Measurements from ENCODE around the gene RNF44.
"Not testable (repeated sequence)": the region's sequence is repeated elsewhere in the genome, so short reads cannot be mapped to it uniquely, and the experiment has no call there.

RNF44 gene

DNA sequence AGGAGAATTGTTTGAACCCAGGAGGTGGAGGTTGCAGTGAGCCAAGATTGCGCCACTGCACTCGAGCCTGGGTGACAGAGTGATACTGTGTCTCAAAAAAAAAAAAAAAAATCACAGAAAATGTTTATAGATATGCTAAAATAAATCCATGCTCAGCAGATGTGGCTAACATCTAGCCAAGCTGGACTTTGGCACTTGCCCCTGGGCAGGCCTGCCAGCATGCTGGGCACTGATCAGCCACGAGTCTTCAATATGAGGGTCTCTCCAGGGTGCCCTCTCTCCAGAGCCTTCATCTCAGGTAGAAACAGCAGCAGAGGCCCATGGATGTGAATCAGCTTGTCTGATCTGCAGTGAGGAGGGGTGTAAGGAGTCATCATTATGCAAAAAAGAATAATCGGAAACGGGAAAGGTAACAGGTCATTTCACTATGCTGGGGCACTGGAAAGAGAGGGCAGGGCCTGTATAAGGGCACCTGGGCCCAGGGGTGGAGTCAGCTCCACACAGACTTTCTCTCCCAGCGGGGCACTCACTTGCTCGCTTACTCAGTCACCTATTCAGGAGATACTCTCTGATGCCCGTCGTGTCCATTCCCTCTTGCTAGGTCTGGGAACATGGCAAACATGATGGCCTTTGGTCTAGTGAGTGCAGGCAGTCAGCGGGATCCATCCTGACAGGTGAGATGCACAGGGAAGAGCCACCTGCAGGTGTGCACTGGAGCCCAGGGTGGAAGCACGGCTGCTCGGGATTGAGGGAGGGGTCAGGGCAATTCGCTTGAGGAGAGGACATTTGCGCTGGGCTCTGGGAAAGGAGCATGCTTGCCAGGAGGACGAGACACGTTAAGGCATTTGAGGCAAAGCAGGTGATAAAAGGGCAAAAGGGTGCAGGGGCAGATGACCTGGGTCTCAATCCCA, 17.1 kb downstream of the RNF44 start:
- DNase-seq (ENCODE audit: low read depth), result no peak

DNA sequence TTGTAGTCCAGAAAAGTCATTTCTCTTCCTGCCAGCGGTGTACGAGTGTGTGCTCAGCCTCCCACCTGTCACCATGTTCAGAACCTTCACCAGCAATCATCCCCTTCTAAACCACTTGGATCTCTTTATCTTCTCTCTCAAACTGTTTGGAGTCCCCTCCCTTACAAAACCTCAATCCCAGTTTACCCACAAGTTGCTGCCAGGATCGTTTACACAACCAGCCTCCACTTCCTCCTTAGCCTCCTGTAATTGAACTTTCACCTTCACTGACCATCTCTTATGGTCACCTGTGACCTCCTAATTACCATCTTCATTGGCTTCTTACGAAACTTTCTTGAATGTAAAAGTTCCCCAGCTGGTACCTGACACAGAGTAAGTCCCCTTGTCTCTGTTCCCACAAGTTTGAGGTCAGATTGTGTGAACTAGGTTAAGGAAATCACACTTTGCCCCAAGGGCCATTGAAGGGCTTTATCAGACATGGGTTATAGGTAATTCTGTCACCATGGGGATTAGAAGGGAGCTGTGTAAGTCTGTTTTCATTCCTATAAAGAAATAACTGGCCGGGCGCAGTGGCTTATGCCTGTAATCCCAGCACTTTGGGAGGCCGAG, 20.0 kb downstream of the RNF44 start:
- no peak for DNase-seq (ENCODE audit: low read depth)

DNA sequence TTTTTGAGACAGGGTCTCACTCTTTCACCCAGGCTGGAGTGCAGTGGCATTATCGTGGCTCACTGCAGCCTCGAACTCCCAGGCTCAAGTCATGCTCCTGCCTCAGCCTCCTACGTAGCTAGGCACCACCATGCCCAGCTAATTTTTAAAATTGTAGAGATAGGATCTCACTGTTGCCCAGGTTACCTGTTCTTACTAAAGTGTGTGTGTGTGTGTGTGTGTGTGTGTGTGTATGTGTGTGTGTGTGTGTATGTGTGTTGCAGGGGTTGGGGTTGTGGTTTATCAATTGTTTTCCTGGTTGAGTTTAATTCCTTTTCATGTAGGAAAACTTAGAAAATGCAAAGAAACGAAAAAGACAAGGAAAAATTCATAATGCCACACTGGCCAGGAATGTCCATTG, 21.8 kb downstream of the RNF44 start:
- DNase-seq (ENCODE audit: low read depth), result no peak

DNA sequence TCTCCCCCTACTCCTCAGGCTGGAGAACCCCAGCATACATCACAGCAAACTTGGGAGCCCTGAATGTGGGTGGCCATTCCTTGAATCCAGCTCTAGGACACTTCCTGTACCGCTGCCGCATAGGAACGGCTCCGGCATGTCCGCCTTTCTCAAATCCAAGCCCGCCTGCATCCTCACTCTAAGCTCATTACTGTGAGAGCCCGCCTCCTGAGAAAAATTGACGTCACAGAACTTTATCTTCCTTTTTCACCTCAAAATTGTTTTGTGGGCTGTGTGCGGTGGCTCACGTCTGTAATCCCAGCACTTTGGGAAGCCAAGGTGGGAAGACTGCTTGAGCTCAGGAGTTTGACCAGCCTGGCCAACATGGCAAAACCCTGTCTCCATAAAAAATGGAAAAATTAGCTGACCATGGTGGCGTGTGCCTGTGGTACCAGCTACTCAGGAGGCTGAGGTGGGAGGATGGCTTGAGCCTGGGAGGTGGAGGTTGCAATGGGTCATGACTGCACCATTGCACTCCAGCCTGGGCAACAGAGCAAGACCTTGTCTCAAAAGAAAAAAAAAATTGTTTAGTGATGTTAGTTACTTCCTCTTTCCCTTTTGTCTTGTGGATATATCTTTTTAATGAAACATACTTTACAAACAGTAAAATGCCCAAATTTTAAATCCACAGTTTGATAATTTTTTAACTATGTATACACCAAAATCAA, 22.8 kb downstream of the RNF44 start:
- no peak for DNase-seq (ENCODE audit: low read depth)

DNA sequence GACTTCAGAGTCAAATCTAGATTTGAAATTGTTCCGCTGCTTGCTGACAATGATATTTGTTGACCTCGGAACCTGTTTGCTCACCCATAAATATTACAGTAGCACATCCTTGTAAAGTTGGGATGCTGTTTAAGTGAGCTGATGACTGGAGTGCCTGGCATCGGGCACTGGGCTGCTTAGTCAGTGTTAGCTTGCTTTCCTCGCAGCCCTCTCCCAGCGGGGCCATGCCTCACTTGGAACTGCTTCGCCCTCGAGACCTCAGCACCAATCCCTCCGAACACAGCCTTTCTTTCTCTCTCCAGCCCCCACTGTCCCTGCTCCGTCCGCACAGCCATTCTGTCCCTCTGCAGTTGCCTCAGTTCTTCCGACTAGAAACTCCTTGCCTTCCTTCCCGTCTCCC, 23.4 kb downstream of the RNF44 start:
- DNase-seq (ENCODE audit: low read depth), result no peak

DNA sequence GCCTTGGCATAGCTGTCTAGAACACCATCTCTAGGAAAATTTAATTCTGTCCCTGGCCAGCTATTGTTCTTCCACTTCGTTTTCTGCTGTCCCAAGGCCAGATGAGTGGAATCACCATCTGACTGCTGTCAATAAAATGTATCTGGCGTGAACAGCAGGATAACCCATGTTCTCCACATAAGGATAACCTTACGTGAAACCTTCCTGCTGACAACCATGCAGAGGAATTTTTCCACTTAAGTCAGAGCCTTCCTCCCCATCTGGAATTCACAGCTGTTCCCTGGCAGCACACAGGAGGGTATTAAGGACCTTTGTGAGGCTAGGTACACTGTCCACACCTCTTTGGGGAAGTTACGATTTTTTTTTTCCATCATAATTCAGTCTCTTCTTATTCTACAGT, 28.6 kb downstream of the RNF44 start:
- no peak for DNase-seq (ENCODE audit: low read depth)

DNA sequence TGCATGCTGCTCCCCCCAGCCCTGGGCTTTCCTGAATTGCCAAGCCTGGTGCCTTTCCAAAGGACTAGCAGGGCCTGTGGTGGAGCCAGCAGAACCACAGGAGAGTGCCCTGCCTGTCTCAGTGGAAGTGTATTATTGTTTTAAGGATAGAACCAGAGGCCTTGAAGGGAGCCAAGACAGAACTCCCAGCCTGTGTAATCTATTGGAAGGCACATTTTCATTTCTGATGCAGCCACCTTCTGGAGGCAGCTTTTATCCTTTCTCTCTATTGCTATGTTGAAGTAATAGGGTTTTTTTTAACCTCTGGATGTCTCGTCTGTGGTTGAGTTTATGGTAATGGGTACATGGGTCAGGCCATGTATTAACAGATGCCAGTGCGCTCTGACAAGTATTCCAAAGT, 29.3 kb downstream of the RNF44 start:
- DNase-seq (ENCODE audit: low read depth), result no peak

DNA sequence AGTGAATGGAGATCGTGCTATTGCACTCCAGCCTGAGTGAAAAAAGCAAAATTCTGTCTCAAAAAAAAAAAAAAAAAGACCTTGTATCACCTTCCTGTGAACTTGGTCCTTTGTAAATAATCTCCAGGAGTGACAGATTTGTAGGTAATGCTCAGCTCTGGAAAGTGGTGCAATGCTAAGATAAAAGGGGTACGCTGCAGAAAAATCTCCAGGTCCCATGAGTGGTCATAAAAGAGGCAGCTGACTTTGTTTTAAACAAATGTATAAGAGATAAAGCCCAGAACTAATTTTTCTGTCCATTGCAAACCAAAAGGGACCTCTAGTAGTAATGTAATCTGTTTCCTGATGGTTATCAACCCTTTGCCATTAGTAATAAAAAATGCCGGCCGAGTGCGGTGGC, 33.7 kb downstream of the RNF44 start:
- no peak for DNase-seq (ENCODE audit: low read depth)

DNA sequence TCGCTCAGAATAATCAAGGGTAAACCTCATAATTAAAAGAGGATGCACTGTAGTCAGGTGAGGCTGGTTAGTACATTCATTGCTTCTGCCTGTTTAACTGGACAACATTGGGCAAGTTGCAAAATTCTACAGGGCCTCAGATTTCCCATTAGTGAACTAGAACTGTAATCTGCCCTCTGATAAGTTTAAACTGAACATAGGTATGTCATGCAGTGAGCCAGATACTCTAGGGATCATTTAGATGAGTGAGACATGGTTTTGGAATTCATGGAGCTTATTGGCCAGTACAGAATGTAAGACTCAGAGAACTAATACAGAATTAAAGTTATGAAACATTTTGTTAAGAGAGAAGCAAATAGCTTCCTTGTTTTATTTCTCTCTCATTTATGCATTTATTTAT, 35.9 kb downstream of the RNF44 start:
- no peak for DNase-seq (ENCODE audit: low read depth)

DNA sequence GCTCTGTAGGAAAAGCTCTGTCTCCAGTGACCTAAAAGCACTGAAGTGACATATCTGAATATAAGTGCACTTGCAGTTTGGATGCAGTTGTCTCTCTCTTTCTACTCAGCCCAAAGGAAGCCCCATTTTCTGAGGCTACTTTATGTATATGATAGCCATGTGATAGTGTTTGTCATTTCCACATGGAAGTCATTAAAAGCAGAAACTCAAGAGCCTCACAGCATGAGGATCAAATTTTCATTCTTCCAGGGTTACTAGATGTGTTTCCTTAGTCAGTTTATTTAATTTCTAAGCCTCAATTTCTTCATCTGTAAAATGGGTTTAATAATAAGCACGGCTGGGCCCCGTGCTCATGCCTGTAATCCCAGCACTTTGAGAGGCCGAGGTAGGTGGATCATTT, 36.7 kb downstream of the RNF44 start:
- no peak for DNase-seq (ENCODE audit: low read depth)

DNA sequence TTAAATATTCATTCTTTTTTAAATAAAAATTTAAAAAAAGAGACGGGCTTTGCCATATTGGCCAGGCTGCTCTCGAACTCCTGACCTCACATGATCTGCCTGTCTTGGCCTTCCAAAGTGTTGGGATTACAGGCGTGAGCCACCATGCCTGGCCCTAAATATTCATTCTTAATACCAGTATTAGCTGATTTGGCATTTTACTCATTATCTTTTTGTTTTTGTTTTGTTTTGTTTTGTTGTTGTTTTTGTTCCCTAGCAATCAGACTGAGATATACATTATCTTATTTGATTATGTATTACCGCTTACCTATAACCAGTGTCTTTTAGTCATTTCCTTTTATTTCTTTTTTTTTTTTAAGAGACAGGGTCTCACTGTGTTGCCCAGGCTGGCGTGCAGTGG, 37.9 kb downstream of the RNF44 start:
- no peak for DNase-seq (ENCODE audit: low read depth)

DNA sequence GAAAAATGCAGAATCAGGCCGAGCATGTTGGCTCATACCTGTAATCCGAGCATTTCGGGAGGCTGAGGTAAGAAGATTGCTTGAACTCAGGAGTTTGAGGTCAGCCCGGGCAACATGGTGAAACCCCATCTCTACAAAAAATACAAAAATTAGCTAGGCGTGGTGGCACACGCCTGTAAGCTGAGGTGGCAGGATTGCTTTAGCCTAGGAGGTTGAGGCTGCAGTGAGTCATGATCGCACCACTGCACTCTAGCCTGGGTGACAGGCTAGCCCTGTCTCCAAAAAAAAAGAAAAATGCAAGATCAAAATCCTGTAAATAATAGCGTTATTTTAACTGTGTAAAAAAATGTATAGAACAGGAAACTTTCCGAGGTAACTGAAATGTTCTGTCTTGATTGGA, 39.4 kb downstream of the RNF44 start:
- no peak for DNase-seq (ENCODE audit: low read depth)

DNA sequence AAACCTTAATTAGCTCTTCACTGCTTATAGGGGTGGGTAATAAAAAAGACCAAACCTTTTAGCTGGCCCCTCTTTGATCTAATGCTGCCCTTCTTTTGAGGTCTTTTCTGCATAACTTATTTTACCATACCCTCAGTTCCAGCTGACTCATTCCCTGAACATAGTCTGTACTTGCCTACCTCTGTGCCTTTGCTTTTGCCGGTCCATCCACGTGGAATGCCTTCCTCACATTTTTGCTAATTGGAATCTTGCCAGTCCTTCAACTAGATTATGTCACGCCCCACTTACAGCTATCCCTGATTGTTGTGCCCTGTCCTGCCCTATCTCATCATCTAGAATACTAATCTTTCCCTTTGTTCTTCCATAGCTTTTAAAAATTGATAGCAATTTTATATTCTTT, 44.8 kb downstream of the RNF44 start:
- DNase-seq (ENCODE audit: low read depth), result no peak

DNA sequence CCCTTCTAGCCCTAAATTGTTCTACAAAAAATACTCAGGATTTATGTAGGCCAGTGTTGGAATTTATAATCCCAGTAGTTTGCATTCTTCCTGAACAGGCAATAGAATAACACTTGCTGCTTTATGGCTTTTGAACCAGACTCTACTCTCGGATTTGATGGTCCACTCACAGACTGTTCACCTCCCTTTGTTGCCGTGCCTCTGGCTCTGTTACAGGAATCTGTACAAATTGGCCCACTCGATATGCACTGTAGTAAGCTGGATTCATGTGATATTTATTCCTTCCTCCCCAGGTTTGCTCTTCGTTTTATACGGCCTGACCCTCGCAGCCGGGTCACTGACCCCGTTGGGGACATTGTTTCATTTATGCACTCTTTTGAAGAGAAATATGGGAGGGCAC, 45.3 kb downstream of the RNF44 start:
- DNase-seq (ENCODE audit: low read depth), result no peak

DNA sequence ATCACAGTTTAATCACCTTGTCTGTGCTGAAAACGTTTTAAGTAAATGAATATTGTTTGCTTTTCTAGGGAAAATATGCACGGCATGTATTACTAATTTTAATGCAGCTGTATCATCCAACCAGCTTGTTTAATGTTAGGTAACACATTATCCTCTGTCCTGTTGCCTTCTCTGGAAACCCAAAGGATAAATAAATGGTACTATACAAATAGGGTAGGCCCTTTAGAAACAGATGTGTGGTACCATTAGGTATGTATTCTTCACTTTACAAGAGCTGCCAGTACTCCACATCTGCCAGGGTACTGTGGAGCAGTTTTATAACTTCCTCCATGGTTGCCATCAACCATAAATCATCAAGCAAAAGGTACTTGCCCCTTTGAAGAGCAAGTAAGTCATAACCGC, 46.1 kb downstream of the RNF44 start:
- no peak for DNase-seq (ENCODE audit: low read depth)

DNA sequence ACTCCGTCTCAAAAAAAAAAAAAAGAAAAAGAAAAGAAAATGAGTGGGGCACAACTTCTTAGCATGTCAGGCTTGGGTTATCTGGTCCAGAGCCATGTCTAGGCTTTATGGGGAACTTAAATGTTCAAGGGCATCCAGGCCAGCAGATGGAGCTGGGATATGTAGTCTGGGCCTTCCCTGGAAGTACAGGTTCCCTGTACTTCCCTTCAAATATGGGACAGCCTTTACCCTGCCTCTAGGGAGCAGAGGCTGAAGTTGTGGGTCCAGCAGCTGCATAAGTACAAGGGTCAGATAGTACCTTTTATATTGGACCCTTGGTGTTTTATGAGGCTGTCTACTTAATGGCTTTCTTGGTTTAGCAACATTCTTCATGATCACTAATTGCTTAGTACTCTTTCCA, 46.9 kb downstream of the RNF44 start:
- DNase-seq (ENCODE audit: low read depth), result no peak

DNA sequence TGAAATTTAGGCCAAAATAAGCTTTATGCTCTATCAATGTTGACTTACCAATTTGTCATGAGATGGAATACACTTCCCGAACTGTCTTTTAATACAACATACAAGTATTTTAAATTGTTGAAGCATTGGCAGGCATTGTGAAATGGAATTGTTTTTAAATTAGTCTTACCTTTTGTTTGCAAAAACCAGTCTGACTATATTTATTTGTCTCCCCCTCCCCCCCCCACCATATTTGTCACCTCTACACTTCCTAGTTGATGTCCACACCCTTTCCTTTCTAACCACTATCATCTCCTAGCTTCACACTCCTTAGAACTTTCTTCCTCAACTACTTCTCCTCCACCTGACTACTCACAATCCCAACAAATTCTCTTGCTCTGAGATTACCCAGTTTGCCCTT, 48.1 kb downstream of the RNF44 start:
- DNase-seq (ENCODE audit: low read depth), result no peak

DNA sequence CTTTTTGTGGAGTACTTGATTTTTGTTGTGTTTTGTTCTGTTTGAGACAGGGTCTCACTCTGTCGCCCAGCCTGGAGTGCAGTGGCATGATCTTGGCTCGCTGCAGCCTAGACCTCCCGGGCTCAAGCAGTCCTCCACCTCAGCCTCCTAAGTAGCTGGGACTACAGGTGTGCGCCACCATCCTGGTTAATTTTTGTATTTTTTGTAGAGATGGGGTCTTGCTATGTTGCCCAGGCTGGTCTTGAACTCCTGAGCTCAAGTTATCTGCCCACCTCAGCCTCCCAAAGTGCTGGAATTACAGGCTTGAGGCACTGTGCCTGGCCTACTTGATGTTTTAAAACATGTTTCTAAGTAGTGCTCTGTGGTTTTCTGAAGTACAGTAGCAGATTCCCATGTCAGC, 50.0 kb downstream of the RNF44 start:
- not testable (repeated sequence) for DNase-seq (ENCODE audit: low read depth)

DNA sequence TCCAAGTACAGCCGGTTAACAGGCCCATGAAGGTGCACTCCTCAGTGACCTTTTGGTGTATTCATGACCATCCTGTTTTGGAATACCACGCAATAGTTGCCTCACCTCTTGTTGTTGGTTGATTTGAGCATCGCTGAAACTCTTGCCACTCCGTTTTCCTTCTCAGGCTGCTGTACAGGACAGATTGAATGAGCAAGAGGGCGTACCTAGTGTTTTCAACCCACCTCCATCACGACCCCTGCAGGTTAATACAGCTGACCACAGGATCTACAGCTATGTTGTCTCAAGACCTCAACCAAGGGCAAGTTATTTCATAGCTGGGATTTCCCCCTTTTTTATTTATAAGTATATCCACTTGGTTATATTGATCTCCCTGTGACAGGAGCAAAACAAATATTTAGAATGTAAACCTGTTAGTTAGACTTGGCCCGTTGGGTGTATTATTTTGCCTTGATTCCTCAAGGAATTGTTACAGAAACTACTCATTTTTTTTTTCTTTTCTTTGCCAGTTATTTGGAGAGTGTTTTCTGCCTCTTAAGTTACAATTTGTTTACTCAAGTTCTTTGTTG, 50.9 kb downstream of the RNF44 start:
- no peak for DNase-seq (ENCODE audit: low read depth)

DNA sequence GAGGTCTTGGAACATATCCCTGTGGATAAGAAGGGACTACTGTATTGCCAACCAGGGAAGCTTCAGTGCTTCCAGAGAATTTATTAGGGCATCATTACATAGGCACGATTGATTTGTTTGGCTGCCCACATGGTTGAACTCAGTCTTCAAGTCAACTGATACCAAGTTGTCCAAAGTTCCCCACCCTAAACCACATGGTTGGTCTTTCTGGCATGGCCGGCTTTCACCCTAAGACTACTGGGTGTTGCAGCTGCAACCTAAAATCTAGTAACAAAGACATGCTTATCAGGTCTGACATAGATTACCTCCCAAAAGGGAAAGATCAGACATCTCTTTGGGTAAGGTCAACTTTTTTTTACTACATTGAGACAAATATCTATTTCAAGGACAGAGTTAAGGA, 52.0 kb downstream of the RNF44 start:
- no peak for DNase-seq (ENCODE audit: low read depth)

DNA sequence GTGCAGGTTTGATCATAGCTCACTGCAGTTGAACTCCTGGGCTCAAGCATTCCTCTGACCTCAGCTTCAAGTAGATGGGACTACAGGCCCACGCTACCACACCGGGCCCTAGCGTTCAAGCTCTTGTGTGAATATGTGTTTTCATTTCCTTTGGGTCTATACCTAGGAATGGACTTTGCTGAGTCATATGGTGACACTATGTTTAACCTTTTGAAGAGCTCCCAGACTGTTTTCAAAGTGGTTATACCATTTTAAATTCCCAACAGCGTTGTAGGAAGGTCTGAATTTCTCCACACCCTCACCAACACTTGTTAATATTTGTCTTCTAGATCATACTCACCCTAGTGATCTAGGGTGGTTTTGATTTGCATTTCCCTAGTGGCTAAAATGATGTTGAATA, 55.5 kb downstream of the RNF44 start:
- no peak for DNase-seq (ENCODE audit: low read depth)

All from stimulated activated CD4-positive, alpha-beta T cell treated with anti-CD3 and anti-CD28 coated beads, Interleukin-2, amount 100 ng/mL, for 4 hours (primary cell).